WTC11 (cell line): Measurements from ENCODE around the gene MTHFD2.

Experiments
- CTCF ChIP-seq: fragments of 200-600 bp; IDR thresholded peaks from 2 replicates; pipeline ENCODE4 v1.8.0; 2022; ENCODE audit warnings: antibody characterized with exemption
- ESRRA ChIP-seq: sonication (generic); formaldehyde crosslinking; IDR thresholded peaks from 2 replicates; pipeline ENCODE4 v1.8.1; 2022; ENCODE audit warnings: mild to moderate bottlenecking, missing genetic modification reagents, borderline replicate concordance
- GRHL2 ChIP-seq: fragments of 250-450 bp; sonication (Bioruptor Pico); IDR thresholded peaks from 2 replicates; pipeline ENCODE4 v1.8.0; 2022; ENCODE audit warnings: mild to moderate bottlenecking, moderate library complexity; ENCODE audit not compliant: insufficient replicate concordance, severe bottlenecking
- NR1H2 ChIP-seq: sonication (generic); formaldehyde crosslinking; IDR thresholded peaks from 2 replicates; pipeline ENCODE4 v1.9.0; 2021; ENCODE audit warnings: mild to moderate bottlenecking, moderate library complexity, missing genetic modification reagents
- NR3C1 ChIP-seq: sonication (generic); formaldehyde crosslinking; conservative IDR thresholded peaks from 2 replicates; pipeline ENCODE4 v1.8.1; 2023; ENCODE audit warnings: low read depth, mild to moderate bottlenecking, missing genetic modification reagents
- STAT6 ChIP-seq: sonication (generic); formaldehyde crosslinking; conservative IDR thresholded peaks from 2 replicates; pipeline ENCODE4 v1.8.1; 2023; ENCODE audit warnings: mild to moderate bottlenecking, low read depth, missing genetic modification reagents, moderate library complexity
- ZNF121 ChIP-seq: sonication (generic); formaldehyde crosslinking; IDR thresholded peaks from 2 replicates; pipeline ENCODE4 v1.8.0; 2023; ENCODE audit warnings: missing genetic modification reagents
- TF ChIP-seq, protein P1 (sequence below): sonication (generic); formaldehyde crosslinking; IDR thresholded peaks from 2 replicates; pipeline ENCODE4 v1.8.0; 2022; ENCODE audit warnings: missing genetic modification reagents

GRCh38 chr2:74221091-74221490 is 22.7 kb downstream of the MTHFD2 start:
- no peak for TF ChIP-seq CTCF
- TF ChIP-seq NR3C1 (CRISPR knock-in tag): no peak
- TF ChIP-seq ZNF121: no peak
- no peak for TF ChIP-seq ESRRA (CRISPR knock-in tag)
- TF ChIP-seq GRHL2 (CRISPR knock-in tag): no peak
- no peak for TF ChIP-seq STAT6 (CRISPR knock-in tag)
- TF ChIP-seq, protein P1, sequence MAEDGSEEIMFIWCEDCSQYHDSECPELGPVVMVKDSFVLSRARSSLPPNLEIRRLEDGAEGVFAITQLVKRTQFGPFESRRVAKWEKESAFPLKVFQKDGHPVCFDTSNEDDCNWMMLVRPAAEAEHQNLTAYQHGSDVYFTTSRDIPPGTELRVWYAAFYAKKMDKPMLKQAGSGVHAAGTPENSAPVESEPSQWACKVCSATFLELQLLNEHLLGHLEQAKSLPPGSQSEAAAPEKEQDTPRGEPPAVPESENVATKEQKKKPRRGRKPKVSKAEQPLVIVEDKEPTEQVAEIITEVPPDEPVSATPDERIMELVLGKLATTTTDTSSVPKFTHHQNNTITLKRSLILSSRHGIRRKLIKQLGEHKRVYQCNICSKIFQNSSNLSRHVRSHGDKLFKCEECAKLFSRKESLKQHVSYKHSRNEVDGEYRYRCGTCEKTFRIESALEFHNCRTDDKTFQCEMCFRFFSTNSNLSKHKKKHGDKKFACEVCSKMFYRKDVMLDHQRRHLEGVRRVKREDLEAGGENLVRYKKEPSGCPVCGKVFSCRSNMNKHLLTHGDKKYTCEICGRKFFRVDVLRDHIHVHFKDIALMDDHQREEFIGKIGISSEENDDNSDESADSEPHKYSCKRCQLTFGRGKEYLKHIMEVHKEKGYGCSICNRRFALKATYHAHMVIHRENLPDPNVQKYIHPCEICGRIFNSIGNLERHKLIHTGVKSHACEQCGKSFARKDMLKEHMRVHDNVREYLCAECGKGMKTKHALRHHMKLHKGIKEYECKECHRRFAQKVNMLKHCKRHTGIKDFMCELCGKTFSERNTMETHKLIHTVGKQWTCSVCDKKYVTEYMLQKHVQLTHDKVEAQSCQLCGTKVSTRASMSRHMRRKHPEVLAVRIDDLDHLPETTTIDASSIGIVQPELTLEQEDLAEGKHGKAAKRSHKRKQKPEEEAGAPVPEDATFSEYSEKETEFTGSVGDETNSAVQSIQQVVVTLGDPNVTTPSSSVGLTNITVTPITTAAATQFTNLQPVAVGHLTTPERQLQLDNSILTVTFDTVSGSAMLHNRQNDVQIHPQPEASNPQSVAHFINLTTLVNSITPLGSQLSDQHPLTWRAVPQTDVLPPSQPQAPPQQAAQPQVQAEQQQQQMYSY: no peak
- no peak for TF ChIP-seq NR1H2
